NT2/D1 (cell line): ENCODE results near the gene TNFRSF14.

Source experiments
- DNase-seq: peaks from one replicate; pipeline ENCODE4 v3.0.0-alpha.2; 2011; ENCODE audit warnings: low read depth, low spot score
- H3K27me3 ChIP-seq: 2 replicates; pipeline ENCODE4 v1.6.0; 2011; ENCODE audit warnings: mild to moderate bottlenecking; ENCODE audit not compliant: insufficient read length, insufficient read depth
- H3K36me3 ChIP-seq: 2 replicates; pipeline ENCODE4 v1.6.1; 2011; ENCODE audit warnings: mild to moderate bottlenecking, low read length, mixed read lengths; ENCODE audit not compliant: insufficient read depth, insufficient read length
- H3K4me1 ChIP-seq: 2 replicates; pipeline ENCODE4 v1.5.1; 2011; ENCODE audit not compliant: insufficient read depth, insufficient read length
- H3K4me3 ChIP-seq: 2 replicates; pipeline ENCODE4 v1.5.1; 2011; ENCODE audit warnings: low read depth; ENCODE audit not compliant: insufficient read length
- H3K9ac ChIP-seq: 2 replicates; pipeline ENCODE4 v1.6.0; 2011; ENCODE audit warnings: low read depth; ENCODE audit not compliant: insufficient read length
- H3K9me3 ChIP-seq: 2 replicates; pipeline ENCODE4 v1.5.1; 2011; ENCODE audit warnings: mild to moderate bottlenecking, low read length; ENCODE audit not compliant: insufficient read depth
- SUZ12 ChIP-seq: IDR thresholded peaks from 2 replicates; pipeline ENCODE4 v1.6.1; 2011; ENCODE audit not compliant: insufficient read length, insufficient read depth; ENCODE audit errors: extremely low read depth
- YY1 ChIP-seq: IDR thresholded peaks from 2 replicates; pipeline ENCODE4 v1.6.1; 2011; ENCODE audit not compliant: insufficient read length, insufficient read depth
- ZNF274 ChIP-seq: IDR thresholded peaks from 2 replicates; pipeline ENCODE4 v1.6.1; 2011; ENCODE audit warnings: mild to moderate bottlenecking, low read depth, low read length

TNFRSF14 gene

DNA sequence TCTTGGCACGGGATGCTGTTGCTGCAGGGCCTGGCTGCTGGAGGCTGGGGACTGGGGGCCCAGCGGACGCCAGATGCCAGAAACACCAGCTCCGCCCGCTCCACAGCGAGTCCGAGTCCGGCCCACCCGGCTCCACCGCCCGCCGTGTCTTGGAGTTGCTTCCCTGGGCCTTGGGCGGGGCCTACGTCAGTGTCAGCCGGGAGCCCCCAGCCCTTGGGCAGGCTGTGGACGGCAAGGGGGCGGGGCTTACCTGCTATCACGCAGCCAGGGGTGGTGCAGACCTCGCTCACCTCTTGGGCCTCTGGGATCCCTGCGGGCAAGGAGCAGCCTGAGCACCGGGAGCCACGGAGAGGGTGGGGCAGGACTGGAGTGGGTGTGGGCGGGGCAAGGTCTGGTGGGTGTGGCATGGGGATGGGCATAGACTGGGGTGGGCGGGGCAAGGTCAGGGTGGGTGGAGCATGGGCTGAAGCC, 54.9 kb downstream of the TNFRSF14 start:
- Histone ChIP-seq H3K4me3 (no peak overlapping the region), H3K9ac (no peak overlapping the region), H3K36me3 (no peaks in the 10 kb centered on the region), H3K27me3 (peaks cover 10% of the 10 kb centered on the region), H3K9me3 (no peaks in the 10 kb centered on the region), H3K4me1 (peaks cover 9% of the 10 kb centered on the region)
- no peak for TF ChIP-seq SUZ12
- TF ChIP-seq ZNF274: no peak
- no peak for TF ChIP-seq YY1
- no peak for DNase-seq

DNA sequence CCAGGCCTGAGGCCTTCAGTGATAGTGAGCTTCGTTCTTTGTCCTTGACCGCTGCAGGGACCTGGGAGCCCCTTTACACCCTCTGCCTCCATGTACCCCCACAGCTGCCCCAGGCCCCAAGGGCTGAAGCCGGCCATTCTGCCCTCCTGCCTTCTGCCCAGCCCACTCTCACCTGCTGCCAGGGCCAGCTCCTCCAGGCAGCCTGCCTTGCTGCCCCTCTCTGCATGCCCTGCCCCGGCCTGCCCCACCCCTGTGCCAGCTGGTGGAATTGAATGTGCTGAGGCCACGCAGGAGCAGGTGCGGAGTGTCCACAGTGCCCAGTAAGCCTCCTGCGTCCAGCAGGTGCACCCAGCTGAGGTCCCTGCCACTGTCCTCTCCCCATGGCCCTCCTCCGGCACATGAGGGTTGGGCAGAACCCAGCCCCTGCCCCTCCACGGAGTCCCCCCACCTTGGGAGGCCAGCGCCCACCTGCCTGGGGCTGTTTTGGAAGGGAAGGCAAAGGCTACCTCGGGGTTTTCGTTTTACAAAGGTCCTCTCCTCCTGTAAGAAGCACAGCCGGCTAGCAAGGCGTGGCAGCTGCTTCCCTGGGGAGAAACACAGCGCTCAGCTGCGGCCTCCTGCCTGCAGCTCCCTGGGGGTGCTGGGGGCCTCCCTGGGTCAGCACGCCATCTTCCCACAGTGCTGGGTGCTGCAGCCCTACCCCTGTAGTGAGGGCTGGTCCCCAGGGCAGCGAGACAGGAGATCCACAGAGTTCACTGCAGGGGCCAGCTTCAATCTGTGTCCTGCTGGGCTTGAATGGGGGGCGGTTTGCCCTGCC, 55.7 kb downstream of the TNFRSF14 start:
- Histone ChIP-seq H3K4me3 (no peak overlapping the region), H3K4me1 (peaks cover 9% of the 10 kb centered on the region), H3K9me3 (no peaks in the 10 kb centered on the region), H3K36me3 (no peaks in the 10 kb centered on the region), H3K27me3 (peaks cover 10% of the 10 kb centered on the region), H3K9ac (no peak overlapping the region)
- DNase-seq: no peak
- TF ChIP-seq SUZ12 (no peak), YY1 (no peak), ZNF274 (no peak)

DNA sequence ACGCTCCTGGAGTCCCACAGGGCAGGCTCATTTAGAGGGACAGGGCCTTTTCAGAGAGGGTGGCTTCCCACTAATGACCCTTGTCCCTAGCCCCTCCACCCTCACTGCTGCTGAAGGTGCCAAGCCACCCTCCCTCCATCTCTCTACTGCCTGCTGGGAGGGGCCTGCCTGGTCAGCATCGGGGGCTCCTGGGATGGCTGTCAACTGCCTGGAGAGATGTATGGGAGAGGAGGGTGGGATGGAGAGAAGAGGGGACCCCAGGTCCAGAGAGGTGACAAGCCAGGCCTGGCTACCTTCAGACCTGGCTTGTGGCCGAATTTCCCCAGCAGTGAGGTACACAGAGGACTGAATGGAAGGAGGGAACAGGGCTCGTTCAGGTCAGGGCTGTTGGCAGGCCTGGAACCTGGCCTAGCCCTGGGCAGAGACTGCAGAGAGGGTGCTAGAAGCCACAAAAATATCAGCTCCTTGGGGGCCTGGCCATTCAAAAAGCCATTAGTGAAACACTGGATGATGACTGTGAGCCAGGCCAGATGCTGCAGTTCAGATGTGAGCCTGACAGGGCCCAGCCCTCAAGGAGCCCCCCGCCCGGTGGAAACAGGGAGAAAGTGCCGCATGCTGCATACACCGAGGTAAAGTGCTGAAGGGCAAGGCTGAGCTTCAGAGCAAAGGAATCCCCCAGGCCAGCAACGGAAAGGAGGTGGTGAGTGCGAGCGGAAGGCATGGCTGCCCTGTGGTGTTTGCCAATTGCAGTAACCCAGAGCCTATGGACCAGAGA, 56.6 kb downstream of the TNFRSF14 start:
- no peak overlapping the region for H3K9ac ChIP-seq
- DNase-seq: no peak
- H3K9me3 ChIP-seq: no peaks in the 10 kb centered on the region
- peaks cover 10% of the 10 kb centered on the region for H3K27me3 ChIP-seq
- H3K36me3 ChIP-seq: no peaks in the 10 kb centered on the region
- H3K4me1 ChIP-seq: peaks cover 9% of the 10 kb centered on the region
- TF ChIP-seq YY1 (no peak), SUZ12 (no peak), ZNF274 (no peak)
- no peak overlapping the region for H3K4me3 ChIP-seq
